HepG2 (cell line): Measurements from ENCODE around the gene HTR1E.
A peak's percentile ranks its signal among the peaks of the same experiment; 100 is the strongest.

Experiments
- EZH2 ChIP-seq: conservative IDR thresholded peaks from 2 replicates; pipeline ENCODE4 v1.6.1; 2012; ENCODE audit warnings: mild to moderate bottlenecking, low read depth, low read length, moderate library complexity
- MAFK ChIP-seq, 2 experiments: IDR thresholded peaks in 1 of 2; conservative IDR thresholded peaks in 1 of 2; 2 replicates each; pipeline ENCODE4 v1.6.1; 2011; ENCODE audit warnings: improper control_type of control experiment in 2 of 2, low read length in 2 of 2
- NR2C2 ChIP-seq: sonication (generic); formaldehyde crosslinking; IDR thresholded peaks from 2 replicates; pipeline ENCODE4 v1.4.0; 2020; ENCODE audit warnings: missing genetic modification reagents, mild to moderate bottlenecking, moderate library complexity, borderline replicate concordance
- SMARCC2 ChIP-seq: fragments of 450-650 bp; IDR thresholded peaks from 2 replicates; pipeline ENCODE4 v1.6.1; 2017; ENCODE audit warnings: antibody characterized with exemption, mild to moderate bottlenecking
- ZNF446 ChIP-seq: sonication (generic); formaldehyde crosslinking; IDR thresholded peaks from 2 replicates; pipeline ENCODE4 v1.5.0; 2020; ENCODE audit warnings: mild to moderate bottlenecking, missing genetic modification reagents
- ZNF569 ChIP-seq: sonication (generic); formaldehyde crosslinking; IDR thresholded peaks from 2 replicates; pipeline ENCODE4 v1.5.0; 2020; ENCODE audit warnings: mild to moderate bottlenecking, missing genetic modification reagents, moderate library complexity, borderline replicate concordance
- ZNF616 ChIP-seq: sonication (generic); formaldehyde crosslinking; IDR thresholded peaks from 2 replicates; pipeline ENCODE4 v1.5.0; 2020; ENCODE audit warnings: low read depth, mild to moderate bottlenecking, missing genetic modification reagents
- ZSCAN21 ChIP-seq: sonication (generic); formaldehyde crosslinking; IDR thresholded peaks from 2 replicates; pipeline ENCODE4 v1.8.0; 2022; ENCODE audit warnings: mild to moderate bottlenecking, missing genetic modification reagents, moderate library complexity, borderline replicate concordance
- TF ChIP-seq, protein P1 (sequence below): sonication (generic); formaldehyde crosslinking; IDR thresholded peaks from 2 replicates; pipeline ENCODE4 v1.4.0; 2020; ENCODE audit warnings: missing genetic modification reagents, mild to moderate bottlenecking, borderline replicate concordance
- TF ChIP-seq, protein P2 (sequence below): sonication (generic); formaldehyde crosslinking; IDR thresholded peaks from 2 replicates; pipeline ENCODE4 v1.5.0; 2020; ENCODE audit warnings: mild to moderate bottlenecking, missing genetic modification reagents, moderate library complexity

DNA sequence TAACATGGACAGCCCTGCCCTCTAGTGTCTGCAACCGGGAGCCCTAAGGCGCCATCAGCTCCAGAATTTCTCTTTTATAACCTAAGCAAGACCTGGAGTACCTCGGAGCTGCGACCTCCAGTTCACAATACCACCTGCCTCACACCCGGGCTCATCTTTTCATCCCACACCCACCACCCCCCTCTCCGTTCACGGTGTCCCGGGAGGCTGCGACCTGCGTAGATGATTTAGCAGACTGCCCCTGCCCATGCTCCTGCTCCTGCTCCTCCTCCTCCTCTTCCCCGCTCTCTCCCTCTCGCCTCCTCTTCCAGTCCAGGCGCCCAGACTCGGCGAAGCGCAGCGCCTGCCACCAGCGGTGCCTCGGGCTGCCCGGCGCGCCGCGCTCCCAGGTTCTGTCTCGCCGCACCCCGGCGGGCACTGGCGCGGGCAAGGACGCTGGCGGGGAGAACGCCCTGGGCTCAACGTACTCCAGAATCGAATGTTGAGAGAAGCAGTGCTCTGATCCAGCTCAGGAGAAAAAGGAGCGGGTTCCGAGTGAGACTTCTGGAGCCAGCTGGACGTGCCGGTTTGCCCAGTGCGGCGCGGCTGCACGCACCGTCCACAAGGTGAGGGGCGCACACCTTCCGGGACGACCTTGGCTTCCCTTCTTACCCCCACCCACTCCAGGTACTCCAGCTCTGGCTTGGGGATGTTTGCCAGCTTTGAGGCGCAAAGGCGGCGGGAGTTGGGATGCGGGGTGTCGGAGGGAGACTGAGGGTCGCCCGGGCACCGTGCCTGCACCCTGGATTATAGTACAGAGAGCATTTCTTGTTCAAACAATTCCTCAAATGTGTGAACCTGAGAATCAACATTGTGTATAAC is at the start of gene HTR1E:
- TF ChIP-seq MAFK (conservative IDR thresholded peaks at IDR 0.05 in 1 of 2, IDR thresholded peaks at IDR 0.05 in 1 of 2; ENCODE audit: low read length in 2 of 2) (no peak), SMARCC2 (no peak), NR2C2 (CRISPR knock-in tag) (no peak), ZNF569 (CRISPR knock-in tag) (no peak), EZH2 (no peak), ZSCAN21 (no peak), ZNF446 (CRISPR knock-in tag) (no peak), ZNF616 (no peak)
- TF ChIP-seq, protein P1, sequence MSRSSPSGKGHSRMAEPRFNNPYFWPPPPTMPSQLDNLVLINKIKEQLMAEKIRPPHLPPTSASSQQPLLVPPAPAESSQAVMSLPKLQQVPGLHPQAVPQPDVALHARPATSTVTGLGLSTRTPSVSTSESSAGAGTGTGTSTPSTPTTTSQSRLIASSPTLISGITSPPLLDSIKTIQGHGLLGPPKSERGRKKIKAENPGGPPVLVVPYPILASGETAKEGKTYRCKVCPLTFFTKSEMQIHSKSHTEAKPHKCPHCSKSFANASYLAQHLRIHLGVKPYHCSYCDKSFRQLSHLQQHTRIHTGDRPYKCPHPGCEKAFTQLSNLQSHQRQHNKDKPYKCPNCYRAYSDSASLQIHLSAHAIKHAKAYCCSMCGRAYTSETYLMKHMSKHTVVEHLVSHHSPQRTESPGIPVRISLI (CRISPR knock-in tag): no peak
- TF ChIP-seq, protein P2, sequence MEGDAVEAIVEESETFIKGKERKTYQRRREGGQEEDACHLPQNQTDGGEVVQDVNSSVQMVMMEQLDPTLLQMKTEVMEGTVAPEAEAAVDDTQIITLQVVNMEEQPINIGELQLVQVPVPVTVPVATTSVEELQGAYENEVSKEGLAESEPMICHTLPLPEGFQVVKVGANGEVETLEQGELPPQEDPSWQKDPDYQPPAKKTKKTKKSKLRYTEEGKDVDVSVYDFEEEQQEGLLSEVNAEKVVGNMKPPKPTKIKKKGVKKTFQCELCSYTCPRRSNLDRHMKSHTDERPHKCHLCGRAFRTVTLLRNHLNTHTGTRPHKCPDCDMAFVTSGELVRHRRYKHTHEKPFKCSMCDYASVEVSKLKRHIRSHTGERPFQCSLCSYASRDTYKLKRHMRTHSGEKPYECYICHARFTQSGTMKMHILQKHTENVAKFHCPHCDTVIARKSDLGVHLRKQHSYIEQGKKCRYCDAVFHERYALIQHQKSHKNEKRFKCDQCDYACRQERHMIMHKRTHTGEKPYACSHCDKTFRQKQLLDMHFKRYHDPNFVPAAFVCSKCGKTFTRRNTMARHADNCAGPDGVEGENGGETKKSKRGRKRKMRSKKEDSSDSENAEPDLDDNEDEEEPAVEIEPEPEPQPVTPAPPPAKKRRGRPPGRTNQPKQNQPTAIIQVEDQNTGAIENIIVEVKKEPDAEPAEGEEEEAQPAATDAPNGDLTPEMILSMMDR (CRISPR knock-in tag): peak; percentile 87
